H1 (cell line): ENCODE measurements around the gene CLTCL1. TPM values are rescaled to one million over a fixed set of nuclear protein-coding genes. Genes with fewer than 3 reads are reported as not detected.

ENCODE experiments used
- CTCF ChIA-PET: fragments of 300-600 bp; sonication (Branson Sonifier 250); formaldehyde crosslinking; loops from one replicate; lab custom pipeline; 2021; ENCODE audit not compliant: partially characterized antibody; lab: Charles Lee
- POLR2A ChIA-PET: fragments of 300-600 bp; sonication (Branson Sonifier 250); formaldehyde crosslinking; loops from one replicate; lab custom pipeline; 2021; ENCODE audit warnings: inconsistent platforms; ENCODE audit not compliant: partially characterized antibody; lab: Charles Lee
- DNase-seq, 2 experiments: peaks; one replicate each; pipeline versions ENCODE4 v3.0.0 to v3.0.0-alpha.2; 2010 to 2022; ENCODE audit warnings: low spot score in 2 of 2, low read depth in 1 of 2, mixed read lengths in 1 of 2
- FAIRE-seq: peaks from 2 replicates; lab custom pipeline; 2011; peaks lifted over from hg19 to GRCh38; lab: Jason Lieb, UNC
- H2AFZ ChIP-seq: 2 replicates; pipeline ENCODE4 v1.8.1; 2012; ENCODE audit warnings: low read length, inconsistent platforms
- H2AK5ac ChIP-seq: 2 replicates; pipeline ENCODE4 v1.6.1; 2013; ENCODE audit warnings: low read depth, low read length
- H2BK120ac ChIP-seq: replicated peaks from 2 replicates; pipeline ENCODE3; 2013; ENCODE audit warnings: low read depth, low read length, inconsistent platforms
- H2BK12ac ChIP-seq: 2 replicates; pipeline ENCODE4 v1.6.1; 2013; ENCODE audit warnings: low read depth, low read length
- H2BK15ac ChIP-seq: 2 replicates; pipeline ENCODE4 v1.6.1; 2013; ENCODE audit warnings: low read length
- H2BK20ac ChIP-seq: 2 replicates; pipeline ENCODE4 v1.6.1; 2013; ENCODE audit warnings: low read length
- H2BK5ac ChIP-seq: 2 replicates; pipeline ENCODE4 v1.6.1; 2013; ENCODE audit warnings: low read depth, low read length
- H3K14ac ChIP-seq: 2 replicates; pipeline ENCODE4 v1.6.1; 2013; ENCODE audit warnings: inconsistent platforms; ENCODE audit not compliant: insufficient read length
- H3K18ac ChIP-seq: 2 replicates; pipeline ENCODE4 v1.6.1; 2013; ENCODE audit warnings: low read length; ENCODE audit errors: extremely low read depth
- H3K23ac ChIP-seq: 2 replicates; pipeline ENCODE4 v1.6.1; 2013; ENCODE audit warnings: inconsistent platforms; ENCODE audit not compliant: insufficient read length
- H3K23me2 ChIP-seq: 2 replicates; pipeline ENCODE4 v1.6.1; 2013; ENCODE audit warnings: low read depth, low read length
- H3K27ac ChIP-seq: 2 replicates; pipeline ENCODE4 v1.6.1; 2011; ENCODE audit warnings: low read depth, low read length, inconsistent platforms
- H3K27me3 ChIP-seq, 4 experiments: replicated peaks in 1 of 4; 1 replicate in 1 of 4; 2 replicates in 3 of 4; pipeline versions ENCODE4 v1.6.1 to v1.8.1; 2011 to 2013; ENCODE audit warnings: low read length in 3 of 4, mild to moderate bottlenecking in 3 of 4, inconsistent platforms in 2 of 4, mixed read lengths in 2 of 4, moderate library complexity in 1 of 4; ENCODE audit not compliant: control insufficient read depth in 3 of 4, insufficient read depth in 3 of 4; ENCODE audit errors: extremely low read depth in 1 of 4
- H3K36me3 ChIP-seq, 4 experiments: 2 replicates each; pipeline versions ENCODE4 v1.6.1 to v1.8.1; 2011 to 2013; ENCODE audit warnings: mild to moderate bottlenecking in 4 of 4, low read length in 3 of 4, moderate library complexity in 2 of 4, control low read depth in 1 of 4, inconsistent platforms in 1 of 4; ENCODE audit not compliant: insufficient read depth in 4 of 4, control insufficient read depth in 2 of 4
- H3K4ac ChIP-seq: replicated peaks from 2 replicates; pipeline ENCODE3; 2013; ENCODE audit warnings: low read length, low read depth, mixed read lengths, inconsistent platforms; ENCODE audit not compliant: insufficient read length
- H3K4me1 ChIP-seq, 4 experiments: replicated peaks in 1 of 4; 1 replicate in 1 of 4; 2 replicates in 3 of 4; pipeline versions ENCODE4 v1.6.1 to v1.8.1; 2011 to 2013; ENCODE audit warnings: low read length in 3 of 4, inconsistent platforms in 2 of 4, mixed read lengths in 1 of 4; ENCODE audit not compliant: insufficient read depth in 4 of 4, control insufficient read depth in 3 of 4
- H3K4me2 ChIP-seq, 2 experiments: 2 replicates each; pipeline versions ENCODE4 v1.6.1 to v1.8.1; 2011 to 2013; ENCODE audit warnings: low read depth in 2 of 2, low read length in 2 of 2, control low read depth in 1 of 2, inconsistent platforms in 1 of 2, mild to moderate bottlenecking in 1 of 2; ENCODE audit not compliant: insufficient read depth in 1 of 2
- H3K4me3 ChIP-seq, 4 experiments: fragments of 200-600, 300-600 bp in 1 of 4; sonication (generic), shearing (Covaris generic), sonication (Bioruptor Twin) in 1 of 4; 2 replicates each; pipeline versions ENCODE4 v1.5.1 to v1.8.1; 2011 to 2016; ENCODE audit warnings: low read length in 4 of 4, low read depth in 3 of 4, control low read depth in 2 of 4, inconsistent platforms in 2 of 4, mild to moderate bottlenecking in 2 of 4, mixed read lengths in 1 of 4, moderate library complexity in 1 of 4; ENCODE audit not compliant: insufficient read depth in 2 of 4; ENCODE audit errors: extremely low read depth in 1 of 4
- H3K56ac ChIP-seq: replicated peaks from 2 replicates; pipeline ENCODE3; 2013; ENCODE audit warnings: low read depth, mild to moderate bottlenecking, mixed read lengths, low read length, inconsistent platforms; ENCODE audit not compliant: insufficient read length
- H3K79me1 ChIP-seq: 2 replicates; pipeline ENCODE4 v1.6.1; 2013; ENCODE audit warnings: low read depth, low read length, control low read depth
- H3K79me2 ChIP-seq, 2 experiments: 2 replicates each; pipeline versions ENCODE4 v1.6.1 to v1.8.1; 2012 to 2013; ENCODE audit warnings: low read length in 2 of 2, mild to moderate bottlenecking in 2 of 2, inconsistent platforms in 1 of 2; ENCODE audit not compliant: insufficient read depth in 2 of 2, control insufficient read depth in 1 of 2
- H3K9ac ChIP-seq, 4 experiments: replicated peaks in 1 of 4; 1 replicate in 1 of 4; 2 replicates in 3 of 4; pipeline versions ENCODE4 v1.6.1 to v1.8.1; 2011 to 2013; ENCODE audit warnings: low read depth in 3 of 4, low read length in 3 of 4, control low read depth in 2 of 4, mild to moderate bottlenecking in 2 of 4, moderate library complexity in 2 of 4, inconsistent platforms in 1 of 4; ENCODE audit errors: extremely low read depth in 1 of 4
- H3K9me3 ChIP-seq, 2 experiments: 2 replicates each; pipeline versions ENCODE4 v1.6.1 to v1.8.1; 2012 to 2013; ENCODE audit warnings: mild to moderate bottlenecking in 2 of 2, moderate library complexity in 2 of 2, control low read depth in 1 of 2, inconsistent platforms in 1 of 2, low read depth in 1 of 2, low read length in 1 of 2, mixed read lengths in 1 of 2; ENCODE audit not compliant: insufficient read depth in 2 of 2
- H4K20me1 ChIP-seq, 2 experiments: replicated peaks in 1 of 2; 2 replicates each; pipeline versions ENCODE3 to v1.8.1; 2011 to 2013; ENCODE audit warnings: inconsistent platforms in 2 of 2, low read length in 2 of 2, mild to moderate bottlenecking in 1 of 2; ENCODE audit not compliant: insufficient read depth in 2 of 2, control insufficient read depth in 1 of 2
- H4K5ac ChIP-seq: 2 replicates; pipeline ENCODE4 v1.6.1; 2013; ENCODE audit warnings: low read length, low read depth, mixed read lengths, inconsistent platforms; ENCODE audit not compliant: insufficient read length
- H4K8ac ChIP-seq: 2 replicates; pipeline ENCODE4 v1.8.0; 2013; ENCODE audit warnings: mild to moderate bottlenecking, moderate library complexity, low read length, inconsistent platforms; ENCODE audit not compliant: insufficient read depth; ENCODE audit errors: extremely low read depth
- H4K91ac ChIP-seq: replicated peaks from 2 replicates; pipeline ENCODE3; 2013; ENCODE audit warnings: low read length, mixed read lengths, inconsistent platforms; ENCODE audit not compliant: insufficient read length
- BACH1 ChIP-seq: IDR thresholded peaks from 2 replicates; pipeline ENCODE4 v1.6.1; 2012; ENCODE audit warnings: low read length, improper control_type of control experiment
- SIRT6 ChIP-seq: IDR thresholded peaks from one replicate; pipeline ENCODE4 v1.7.1; 2012; ENCODE audit warnings: low read length, inconsistent platforms
- TBP ChIP-seq: IDR thresholded peaks from 2 replicates; pipeline ENCODE4 v1.6.1; 2011; ENCODE audit warnings: low read depth, low read length, improper control_type of control experiment
- WGBS, 2 experiments: shearing (Covaris generic) in 1 of 2; methylation state at CpG; one replicate each; pipeline versions ENCODE4 v1.1.6 to v1.1.7; 2013 to 2015; ENCODE audit warnings: low lambda C conversion rate in 2 of 2, mixed read lengths in 2 of 2, inconsistent platforms in 1 of 2, low coverage in 1 of 2, missing lambda C conversion rate in 1 of 2; ENCODE audit not compliant: insufficient replicate concordance in 2 of 2, insufficient coverage in 1 of 2, insufficient read length in 1 of 2; ENCODE audit errors: extremely low coverage in 1 of 2, missing lambda C conversion rate in 1 of 2; 5-methylcytosine and 5-hydroxymethylcytosine counted together
- polyA plus RNA-seq, 7 experiments: library from polyadenylated mRNA; depleted of rRNA in 3 of 7; stranded (reverse) in 5 of 7; unstranded in 2 of 7; fragments of >200 nt in 5 of 7; fragments of 200-250 nt in 2 of 7; gene quantifications; 1 replicate in 5 of 7; 2 replicates in 1 of 7; 4 replicates in 1 of 7; pipeline versions ENCODE4 v1.2.1 to v1.2.3, GENCODE V29; 2011 to 2013; ENCODE audit warnings: missing spikeins in 2 of 7, mixed read lengths in 2 of 7
- total RNA-seq: library from RNA; stranded (reverse); fragmentation: NEBNext Ultra II Directional; extraction: Animal tissue kit (Norgen Biotek cat#: 25700); gene quantifications from 2 replicates; pipeline ENCODE4 v1.2.1, GENCODE V29; 2021

Gene CLTCL1
- total and polyA plus RNA-seq, 2 of the 8 experiments (the other 6 are each of a cell fraction or from before 2014, with no cell fraction given) = 12.4 to 17.0 TPM

DNA sequence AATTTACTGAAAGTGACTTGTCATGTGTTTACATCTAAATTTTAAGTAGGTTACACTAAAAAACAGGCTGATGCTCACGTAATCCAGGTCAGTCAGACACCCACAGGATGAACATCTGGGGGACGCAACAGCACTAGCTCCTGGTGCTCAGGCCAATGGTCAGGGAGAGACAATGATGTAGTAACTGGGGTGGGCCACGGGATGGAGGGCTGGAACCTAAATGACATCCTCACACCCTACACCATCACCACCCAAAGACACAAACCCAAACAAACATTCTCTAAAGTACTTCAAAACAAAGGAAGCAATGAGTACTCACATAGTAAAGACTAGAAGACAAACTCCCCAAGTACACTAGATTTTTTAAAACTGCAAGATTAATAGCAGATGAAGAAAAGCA lies 59.5 kb downstream of the CLTCL1 start:
- FAIRE-seq (no peak), DNase-seq (no peak)
- WGBS, 2 experiments = 90% methylated on average over 3 of the region's 3 CpGs; no CpG with 5 or more reads in 1 of the 2 experiments
- POLR2A ChIA-PET = no interaction called here
- Histone ChIP-seq H3K9ac (no peak overlapping the region), H3K27ac (no peak overlapping the region), H4K5ac (no peak overlapping the region), H3K79me1 (no peaks in the 10 kb centered on the region), H4K91ac (no peak overlapping the region), H3K14ac (no peak overlapping the region), H3K18ac (no peak overlapping the region), H3K4me3 (no peak overlapping the region), H2BK12ac (no peak overlapping the region), H3K56ac (no peak overlapping the region), H2AFZ (no peak overlapping the region), H3K27me3 (no peaks in the 10 kb centered on the region), H3K9me3 (no peaks in the 10 kb centered on the region), H3K36me3 (peaks cover 0 to 38% (median 14%) of the 10 kb centered on the region in 4 experiments; a peak in 7 of 8 replicates), H2BK20ac (no peak overlapping the region), H2BK5ac (no peak overlapping the region), H3K23me2 (no peaks in the 10 kb centered on the region), H2AK5ac (no peak overlapping the region), H3K79me2 (no peaks in the 10 kb centered on the region), H3K4me2 (no peak overlapping the region), H3K23ac (no peak overlapping the region), H4K8ac (no peak overlapping the region), H2BK120ac (no peak overlapping the region), H3K4ac (no peak overlapping the region), H4K20me1 (no peaks in the 10 kb centered on the region), H2BK15ac (no peak overlapping the region), H3K4me1 (no peaks in the 10 kb centered on the region)
- CTCF ChIA-PET = interaction anchor here (1.0 kb wide), 2 partner anchors 11 to 398 kb away, joined by 3 to 4 read pairs; no protein-coding TSS in a partner anchor
- no peak for TF ChIP-seq TBP
- TF ChIP-seq SIRT6 = no peak
- no peak for TF ChIP-seq BACH1
